Measurements from ENCODE around the gene HS3ST3A1. TPM values are rescaled to one million over a fixed set of nuclear protein-coding genes. Genes with fewer than 3 reads are reported as not detected.

HS3ST3A1 gene
- 0.47 to 0.70 TPM (median 0.66 TPM) in 5 replicates for total RNA-seq (2022; extraction: Qiagen RNA extraction)

DNA sequence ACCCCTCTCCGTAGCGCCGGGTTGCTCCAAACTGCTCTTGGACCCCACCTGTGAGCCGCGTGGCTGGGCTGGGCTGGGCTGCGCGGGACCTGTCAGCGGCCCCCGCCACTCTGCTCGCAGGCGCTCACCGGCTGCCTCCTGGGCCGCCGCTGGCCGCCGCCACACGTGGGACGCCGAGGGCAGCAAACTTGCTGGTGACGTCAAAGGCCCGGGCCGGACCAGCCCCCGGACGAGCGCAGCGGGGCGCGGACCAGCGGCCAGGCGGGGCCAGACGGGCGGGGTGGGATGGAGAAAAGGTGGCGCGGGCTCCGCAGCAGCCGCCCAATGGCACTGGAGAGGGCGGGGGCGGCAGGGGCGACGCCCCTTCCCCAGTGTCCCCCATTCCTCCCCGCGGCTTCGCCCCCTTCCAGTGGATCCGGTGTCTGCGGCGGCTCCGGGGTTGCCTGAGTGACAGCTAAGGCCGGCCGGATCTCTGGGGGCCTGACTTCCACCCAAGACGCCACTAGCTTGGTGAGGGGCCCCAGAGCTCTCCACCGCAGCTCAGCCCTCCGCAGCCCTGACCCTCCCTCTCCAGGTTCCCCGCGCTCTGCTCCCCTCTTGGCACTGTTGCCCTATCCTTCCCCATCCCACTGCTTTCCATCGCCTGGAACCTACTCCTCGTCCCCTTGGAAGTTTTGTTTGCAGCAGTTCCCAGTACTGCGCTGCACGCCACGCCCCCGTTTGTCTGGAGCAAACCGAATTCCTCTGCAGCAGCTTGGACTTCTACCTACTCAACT is at the start of gene HS3ST3A1:
Gene HS3ST3A1 (minus strand): TSS at position 154 of the 776 bp plus-strand sequence. CDS start 800 bp downstream, outside the sequence.

